HCT116 (cell line): ENCODE measurements around the gene ARHGAP33. TPM values are rescaled to one million over a fixed set of nuclear protein-coding genes. Genes with fewer than 3 reads are reported as not detected.

Experiments used
- ATAC-seq: fragments of 200-7000 bp; cut with Tn5 transposase; 2 replicates; pipeline ENCODE4 v1.9.1; 2020; ENCODE audit warnings: mild to moderate bottlenecking, moderate library complexity
- BruUV-seq: library from RNA; stranded (reverse); fragments of 400-500 nt; replicated peaks from 2 replicates; lab custom pipeline; 2021; lab: Mats Ljungman, UMichigan
- CTCF ChIA-PET: fragments of 300-600 bp; sonication (Branson Sonifier 250); formaldehyde crosslinking; loops from one replicate; lab custom pipeline; 2021; ENCODE audit warnings: antibody characterized with exemption; lab: Charles Lee
- POLR2A ChIA-PET: fragments of 300-600, 350-600 bp; sonication (Branson Sonifier 250); formaldehyde crosslinking; loops from one replicate; lab custom pipeline; 2021; ENCODE audit warnings: antibody characterized with exemption; lab: Charles Lee
- RAD21 ChIA-PET, 2 experiments: fragments of 300-600 bp; sonication (Branson Sonifier 250); formaldehyde crosslinking; loops; one replicate each; lab custom pipeline; 2023; ENCODE audit warnings: low total read pairs in 2 of 2; ENCODE audit not compliant: uncharacterized antibody in 2 of 2, unreplicated experiment in 2 of 2, low non-redundant PET in 1 of 2; lab: Charles Lee
- DNase-seq: peaks from one replicate; pipeline ENCODE4 v3.0.0-alpha.2; 2010; ENCODE audit warnings: low read depth, low spot score
- H2AFZ ChIP-seq: fragments of 200-600 bp; shearing (Covaris generic), sonication (generic); 2 replicates; pipeline ENCODE4 v1.6.1; 2017; ENCODE audit warnings: low read depth, mixed run types, mixed read lengths, antibody characterized with exemption, low read length; ENCODE audit not compliant: poor library complexity, severe bottlenecking
- H3K27ac ChIP-seq: 2 replicates; pipeline ENCODE4 v1.5.1; 2012; ENCODE audit warnings: low read depth, low read length
- H3K27me3 ChIP-seq: fragments of 200-600 bp; sonication (generic); 2 replicates; pipeline ENCODE4 v1.6.1; 2016; ENCODE audit warnings: mixed run types, low read length, mixed read lengths; ENCODE audit not compliant: insufficient read depth
- H3K36me3 ChIP-seq, 2 experiments: fragments of 200-500 bp in 1 of 2; fragments of 200-600 bp in 1 of 2; sonication (Bioruptor generic) in 1 of 2; sonication (generic) in 1 of 2; 2 replicates each; pipeline versions ENCODE4 v1.5.1 to v1.6.1; 2014 to 2016; ENCODE audit warnings: low read length in 2 of 2, inconsistent platforms in 1 of 2, mixed read lengths in 1 of 2, mixed run types in 1 of 2; ENCODE audit not compliant: insufficient read depth in 2 of 2, control insufficient read depth in 1 of 2
- H3K4me1 ChIP-seq, 2 experiments: fragments of 200-600 bp in 1 of 2; sonication (generic) in 1 of 2; 2 replicates each; pipeline versions ENCODE4 v1.5.1 to v1.6.1; 2012 to 2017; ENCODE audit warnings: low read length in 2 of 2, inconsistent platforms in 1 of 2, mild to moderate bottlenecking in 1 of 2, mixed read lengths in 1 of 2, mixed run types in 1 of 2, moderate library complexity in 1 of 2; ENCODE audit not compliant: insufficient read depth in 2 of 2, control insufficient read depth in 1 of 2
- H3K4me2 ChIP-seq: fragments of 200-600 bp; sonication (generic); 2 replicates; pipeline ENCODE4 v1.6.1; 2017; ENCODE audit warnings: mixed run types, low read length, mixed read lengths
- H3K4me3 ChIP-seq, 2 experiments: fragments of 200-600 bp in 1 of 2; sonication (generic) in 1 of 2; replicated peaks in 1 of 2; 2 replicates each; pipeline ENCODE4 v1.5.1; 2011 to 2016; ENCODE audit warnings: low read length in 2 of 2, control low read depth in 1 of 2, low read depth in 1 of 2, mild to moderate bottlenecking in 1 of 2, mixed read lengths in 1 of 2, mixed run types in 1 of 2
- H3K79me2 ChIP-seq: fragments of 200-600 bp; sonication (generic); 2 replicates; pipeline ENCODE4 v1.6.1; 2017; ENCODE audit warnings: mild to moderate bottlenecking, mixed run types, low read length, moderate library complexity, mixed read lengths; ENCODE audit not compliant: insufficient read depth
- H3K9ac ChIP-seq: fragments of 200-600 bp; sonication (generic); 2 replicates; pipeline ENCODE4 v1.6.1; 2016; ENCODE audit warnings: low read length, mixed read lengths
- H3K9me2 ChIP-seq: fragments of 200-600 bp; sonication (generic), shearing (Covaris generic); 2 replicates; pipeline ENCODE4 v1.6.1; 2017; ENCODE audit warnings: mixed run types, mild to moderate bottlenecking, moderate library complexity; ENCODE audit not compliant: insufficient read depth
- H3K9me3 ChIP-seq, 2 experiments: fragments of 200-500 bp in 1 of 2; fragments of 200-600 bp in 1 of 2; sonication (Bioruptor generic) in 1 of 2; sonication (generic) in 1 of 2; 2 replicates each; pipeline ENCODE4 v1.6.1; 2014 to 2017; ENCODE audit warnings: low read length in 2 of 2, mixed read lengths in 2 of 2, inconsistent platforms in 1 of 2, low read depth in 1 of 2, mild to moderate bottlenecking in 1 of 2, mixed run types in 1 of 2, moderate library complexity in 1 of 2; ENCODE audit not compliant: control insufficient read depth in 1 of 2, insufficient read depth in 1 of 2
- H4K20me1 ChIP-seq: fragments of 200-600 bp; sonication (generic), shearing (Covaris generic); 2 replicates; pipeline ENCODE4 v1.6.1; 2017; ENCODE audit warnings: mixed run types, mild to moderate bottlenecking, moderate library complexity; ENCODE audit not compliant: insufficient read depth
- CEBPB ChIP-seq: IDR thresholded peaks from 2 replicates; pipeline ENCODE4 v1.6.1; 2012; ENCODE audit warnings: low read depth
- CTCF ChIP-seq, 3 experiments: fragments of 200-600 bp in 1 of 3; sonication (generic) in 1 of 3; IDR thresholded peaks in 2 of 3; conservative IDR thresholded peaks in 1 of 3; 2 replicates each; pipeline ENCODE4 v1.5.1; 2012 to 2017; ENCODE audit warnings: low read depth in 2 of 3, low read length in 2 of 3, antibody characterized with exemption in 1 of 3, borderline replicate concordance in 1 of 3, control low read depth in 1 of 3, mild to moderate bottlenecking in 1 of 3, mixed read lengths in 1 of 3, mixed run types in 1 of 3, moderate library complexity in 1 of 3; ENCODE audit not compliant: insufficient read depth in 1 of 3
- EZH2 ChIP-seq: fragments of 200-600 bp; sonication (generic); IDR thresholded peaks from 2 replicates; pipeline ENCODE4 v1.6.1; 2017; ENCODE audit warnings: antibody characterized with exemption, mixed run types
- EZH2phosphoT487 ChIP-seq: fragments of 200-600 bp; IDR thresholded peaks from 2 replicates; pipeline ENCODE4 v1.6.1; 2018; ENCODE audit warnings: antibody characterized with exemption, borderline replicate concordance
- FOSL1 ChIP-seq: IDR thresholded peaks from 2 replicates; pipeline ENCODE4 v1.6.1; 2012; ENCODE audit warnings: low read depth
- JUND ChIP-seq: IDR thresholded peaks from 2 replicates; pipeline ENCODE4 v1.6.1; 2012
- MAX ChIP-seq: IDR thresholded peaks from 2 replicates; pipeline ENCODE4 v1.6.1; 2012
- POLR2A ChIP-seq: IDR thresholded peaks from 2 replicates; pipeline ENCODE4 v1.7.0; 2011; ENCODE audit warnings: borderline replicate concordance; ENCODE audit not compliant: insufficient read depth, insufficient read length; ENCODE audit errors: extremely low read depth
- REST ChIP-seq: IDR thresholded peaks from 2 replicates; pipeline ENCODE4 v1.6.1; 2012; ENCODE audit warnings: low read depth
- SRF ChIP-seq: IDR thresholded peaks from 2 replicates; pipeline ENCODE4 v1.6.1; 2012; ENCODE audit warnings: low read depth
- TCF7L2 ChIP-seq: IDR thresholded peaks from 2 replicates; pipeline ENCODE4 v1.7.0; 2011; ENCODE audit warnings: borderline replicate concordance, inconsistent platforms; ENCODE audit not compliant: insufficient read depth, insufficient read length; ENCODE audit errors: extremely low read depth
- YY1 ChIP-seq: IDR thresholded peaks from 2 replicates; pipeline ENCODE4 v1.6.1; 2011; ENCODE audit warnings: low read length, low read depth, moderate library complexity, mild to moderate bottlenecking; ENCODE audit not compliant: insufficient replicate concordance; ENCODE audit errors: extremely low read depth
- ZFX ChIP-seq: fragments of 450-650 bp; IDR thresholded peaks from 2 replicates; pipeline ENCODE4 v1.6.1; 2017
- ZNF274 ChIP-seq: fragments of 200-500 bp; sonication (Bioruptor generic); IDR thresholded peaks from 2 replicates; pipeline ENCODE4 v1.6.1; 2014; ENCODE audit warnings: mild to moderate bottlenecking, low read depth, low read length, inconsistent platforms
- intact Hi-C: fragments of 100-400 bp; cut with micrococcal nuclease; formaldehyde crosslinking; loops from 2 replicates; pipeline ENCODE4 v1.10.0; 2022
- total RNA-seq: library from RNA; stranded (reverse); gene quantifications from one replicate; pipeline ENCODE4 v1.2.1, GENCODE V29; 2021; ENCODE audit not compliant: unreplicated experiment

The ARHGAP33 gene
- total RNA-seq, 1 experiment from 2014 or later: 30.2 TPM

GRCh38 chr19:35790981-35791813, 15.8 kb downstream of the ARHGAP33 start:
- Histone ChIP-seq H3K27me3 (no peaks in the 10 kb centered on the region), H3K27ac (no peak overlapping the region; the same call in 1 of the 2 replicates), H3K9ac (no peak overlapping the region), H3K9me3 (no peaks in the 10 kb centered on the region), H3K4me1 (peaks cover 0 to 5% of the 10 kb centered on the region in 2 experiments; a peak in 2 of 4 replicates), H3K9me2 (no peaks in the 10 kb centered on the region), H4K20me1 (no peaks in the 10 kb centered on the region), H3K79me2 (no peaks in the 10 kb centered on the region), H3K4me3 (no peak overlapping the region), H3K36me3 (no peaks in the 10 kb centered on the region), H3K4me2 (no peak overlapping the region), H2AFZ (no peak overlapping the region)
- RAD21 ChIA-PET: no interaction called here
- intact Hi-C loops: no loop called here
- ATAC-seq: peak; percentile 70
- CTCF ChIA-PET: no interaction called here
- POLR2A ChIA-PET: no interaction called here
- no TSS peak for BruUV-seq
- DNase-seq: no peak
- peak in 2 of 3 experiments; percentile 32 to 34; a peak in 1 of 6 replicates for TF ChIP-seq CTCF (IDR thresholded peaks at IDR 0.05 in 2 of 3, conservative IDR thresholded peaks at IDR 0.05 in 1 of 3; ENCODE audit: borderline replicate concordance in 1 of 3, insufficient read depth in 1 of 3, low read depth in 2 of 3, low read length in 2 of 3)
- TF ChIP-seq MAX: no peak

- Histone ChIP-seq H4K20me1 (no peaks in the 10 kb centered on the region), H3K36me3 (no peaks in the 10 kb centered on the region), H3K4me3 (no peak overlapping the region), H3K27me3 (no peaks in the 10 kb centered on the region), H3K9ac (no peak overlapping the region), H3K9me2 (no peaks in the 10 kb centered on the region), H3K4me2 (no peak overlapping the region), H3K9me3 (no peaks in the 10 kb centered on the region), H2AFZ (no peak overlapping the region), H3K79me2 (no peaks in the 10 kb centered on the region), H3K4me1 (peaks cover 0 to 5% of the 10 kb centered on the region in 2 experiments; a peak in 2 of 4 replicates), H3K27ac (no peak overlapping the region)
- DNase-seq (no peak), ATAC-seq (no peak)
- RAD21 ChIA-PET: no interaction called here
- BruUV-seq: no TSS peak
- intact Hi-C loops: no loop called here
- CTCF ChIA-PET: no interaction called here
- POLR2A ChIA-PET: no interaction called here
- TF ChIP-seq CEBPB (no peak), ZNF274 (no peak), EZH2 (no peak), FOSL1 (no peak), REST (no peak), SRF (no peak), EZH2phosphoT487 (no peak), POLR2A (no peak), YY1 (no peak), JUND (no peak), ZFX (no peak), TCF7L2 (no peak)
Measured at GRCh38 chr19:35791814-35792279, 16.5 kb downstream of the ARHGAP33 start.
